Esophagus muscularis mucosa (tissue), 3 donors: ENCODE measurements around the gene RHOXF2.
"Not testable (repeated sequence)": the region's sequence is repeated elsewhere in the genome, so short reads cannot be mapped to it uniquely, and the experiment has no call there.

Source experiments
- POLR2A ChIP-seq: fragments of 450-650 bp; IDR thresholded peaks from one replicate; pipeline ENCODE4 v1.6.1; 2017; ENCODE audit warnings: antibody characterized with exemption, moderate library complexity, mild to moderate bottlenecking, low read depth
- POLR2AphosphoS5 ChIP-seq, 2 donors: sonication (generic); formaldehyde crosslinking; IDR thresholded peaks; one replicate each; pipeline ENCODE4 v1.6.1; 2017; ENCODE audit warnings: antibody characterized with exemption in 2 of 2
- TF ChIP-seq, protein P1 (sequence below), 3 experiments: fragments of 200-600 bp in 2 of 3; fragments of 450-650 bp in 1 of 3; sonication (generic) in 2 of 3; IDR thresholded peaks; one replicate each; pipeline ENCODE4 v1.5.1; 2017 to 2019; ENCODE audit warnings: antibody characterized with exemption in 3 of 3, mild to moderate bottlenecking in 2 of 3, moderate library complexity in 1 of 3

DNA sequence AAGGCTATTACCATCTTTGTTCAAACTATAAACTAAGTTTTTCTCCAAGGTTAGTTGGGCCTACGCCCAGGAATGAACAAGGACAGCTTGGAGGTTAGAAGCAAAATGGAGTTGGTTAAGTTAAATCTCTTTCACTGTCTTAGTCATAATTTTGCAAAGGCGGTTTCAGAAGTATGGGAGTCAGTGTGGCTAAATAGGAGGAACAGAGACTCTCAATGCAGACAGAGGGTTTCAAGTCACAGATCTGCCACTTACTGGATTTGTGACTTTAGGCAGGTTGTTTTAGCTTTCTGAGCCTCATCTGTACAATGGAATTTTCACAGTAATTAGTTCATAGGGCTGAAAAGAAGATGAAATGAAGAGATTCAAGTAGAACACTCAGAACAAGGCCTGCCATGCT is 35.3 kb downstream of the RHOXF2 start:
- not testable (repeated sequence) for TF ChIP-seq POLR2A; POLR2AphosphoS5 (IDR thresholded peaks at IDR 0.05)
- TF ChIP-seq, protein P1, sequence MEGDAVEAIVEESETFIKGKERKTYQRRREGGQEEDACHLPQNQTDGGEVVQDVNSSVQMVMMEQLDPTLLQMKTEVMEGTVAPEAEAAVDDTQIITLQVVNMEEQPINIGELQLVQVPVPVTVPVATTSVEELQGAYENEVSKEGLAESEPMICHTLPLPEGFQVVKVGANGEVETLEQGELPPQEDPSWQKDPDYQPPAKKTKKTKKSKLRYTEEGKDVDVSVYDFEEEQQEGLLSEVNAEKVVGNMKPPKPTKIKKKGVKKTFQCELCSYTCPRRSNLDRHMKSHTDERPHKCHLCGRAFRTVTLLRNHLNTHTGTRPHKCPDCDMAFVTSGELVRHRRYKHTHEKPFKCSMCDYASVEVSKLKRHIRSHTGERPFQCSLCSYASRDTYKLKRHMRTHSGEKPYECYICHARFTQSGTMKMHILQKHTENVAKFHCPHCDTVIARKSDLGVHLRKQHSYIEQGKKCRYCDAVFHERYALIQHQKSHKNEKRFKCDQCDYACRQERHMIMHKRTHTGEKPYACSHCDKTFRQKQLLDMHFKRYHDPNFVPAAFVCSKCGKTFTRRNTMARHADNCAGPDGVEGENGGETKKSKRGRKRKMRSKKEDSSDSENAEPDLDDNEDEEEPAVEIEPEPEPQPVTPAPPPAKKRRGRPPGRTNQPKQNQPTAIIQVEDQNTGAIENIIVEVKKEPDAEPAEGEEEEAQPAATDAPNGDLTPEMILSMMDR (IDR thresholded peaks at IDR 0.05): not testable (repeated sequence)
